HG03342 (cell line): ENCODE results near the gene C1orf56.
A peak's percentile ranks its signal among the peaks of the same experiment; 100 is the strongest.
"Not testable (repeated sequence)": the region's sequence is repeated elsewhere in the genome, so short reads cannot be mapped to it uniquely, and the experiment has no call there.

Source experiments
- ATAC-seq: cut with Tn5 transposase; IDR thresholded peaks from one replicate; pipeline ENCODE4 v1.9.1; 2021; ENCODE audit warnings: mild to moderate bottlenecking, moderate library complexity; ENCODE audit not compliant: unreplicated experiment

The C1orf56 gene

DNA sequence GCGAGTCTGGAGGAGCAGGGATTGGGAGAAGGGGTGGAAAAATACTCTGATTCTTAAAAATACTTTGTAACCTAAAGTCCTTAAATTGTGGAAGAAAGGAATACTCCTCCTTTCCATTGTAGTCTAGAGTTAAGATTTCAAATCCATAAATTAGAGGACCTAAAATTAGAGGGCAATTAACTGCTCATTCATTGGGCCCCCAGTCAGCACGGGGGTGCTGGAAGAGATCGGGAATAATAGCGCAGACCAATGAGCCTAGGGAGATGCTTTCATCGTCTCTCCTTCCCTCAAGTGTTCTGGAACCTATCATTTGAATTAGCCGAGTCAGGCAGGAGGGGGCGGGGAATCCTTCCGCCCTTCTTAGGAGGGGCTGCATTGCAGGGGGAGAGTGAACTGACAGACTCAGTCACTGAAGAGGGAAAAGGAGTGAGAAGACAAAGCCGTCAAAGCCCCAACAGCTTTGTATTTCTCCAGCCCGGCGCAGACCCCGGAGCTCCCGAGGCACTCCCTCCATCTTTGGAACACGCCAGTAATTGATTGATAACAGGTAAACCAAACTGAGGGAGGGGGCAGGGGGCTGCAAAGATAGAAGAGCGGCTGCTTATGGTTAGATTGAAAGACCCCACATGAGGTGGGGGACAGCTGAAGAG lies 12.6 kb downstream of the C1orf56 start, which contains the start of gene MLLT11:
Gene MLLT11, plus strand, starts transcription at position 391 of the 650 bp plus-strand sequence. CDS start 6,828 bp downstream, outside the sequence.
- no peak for ATAC-seq

DNA sequence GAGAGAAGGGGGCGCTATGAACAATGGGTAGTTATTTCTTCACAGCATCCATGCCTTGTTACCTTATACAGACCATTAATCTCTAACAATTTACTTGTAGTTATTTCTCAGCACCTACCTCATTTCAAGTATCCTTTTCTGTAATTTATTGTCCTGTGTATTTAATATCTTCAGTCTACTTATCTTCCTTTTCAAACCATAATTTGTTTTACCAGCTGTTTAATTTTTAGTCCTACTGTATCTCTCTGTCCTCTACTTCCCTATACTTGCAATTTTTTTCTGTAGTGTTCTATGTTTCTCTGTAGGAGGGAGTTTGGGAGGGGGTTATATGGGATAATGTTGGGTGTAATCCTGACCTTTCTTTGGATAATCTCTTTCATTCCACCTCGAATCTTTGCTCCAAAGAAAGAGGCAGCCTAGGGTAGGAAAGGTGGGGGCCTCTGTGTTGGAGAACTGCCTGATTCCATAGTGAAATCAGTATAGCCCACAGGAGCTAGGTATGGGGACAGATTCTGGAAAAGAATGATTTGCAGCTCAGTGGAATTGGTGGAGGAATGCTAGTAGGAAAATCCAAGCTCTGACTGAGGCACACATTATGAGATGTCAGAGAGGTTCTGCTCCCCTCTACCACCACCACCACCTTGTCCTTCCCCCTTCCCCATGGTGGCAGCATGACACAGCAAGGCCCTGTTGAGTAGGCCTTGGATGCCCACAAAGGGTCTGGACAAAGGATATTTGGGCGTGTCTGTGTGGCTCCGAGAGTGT lies 13.3 kb downstream of the C1orf56 start:
- no peak for ATAC-seq

- no peak for ATAC-seq
Observed at GRCh38 chr1:151061704-151062103, 14.2 kb downstream of the C1orf56 start.

DNA sequence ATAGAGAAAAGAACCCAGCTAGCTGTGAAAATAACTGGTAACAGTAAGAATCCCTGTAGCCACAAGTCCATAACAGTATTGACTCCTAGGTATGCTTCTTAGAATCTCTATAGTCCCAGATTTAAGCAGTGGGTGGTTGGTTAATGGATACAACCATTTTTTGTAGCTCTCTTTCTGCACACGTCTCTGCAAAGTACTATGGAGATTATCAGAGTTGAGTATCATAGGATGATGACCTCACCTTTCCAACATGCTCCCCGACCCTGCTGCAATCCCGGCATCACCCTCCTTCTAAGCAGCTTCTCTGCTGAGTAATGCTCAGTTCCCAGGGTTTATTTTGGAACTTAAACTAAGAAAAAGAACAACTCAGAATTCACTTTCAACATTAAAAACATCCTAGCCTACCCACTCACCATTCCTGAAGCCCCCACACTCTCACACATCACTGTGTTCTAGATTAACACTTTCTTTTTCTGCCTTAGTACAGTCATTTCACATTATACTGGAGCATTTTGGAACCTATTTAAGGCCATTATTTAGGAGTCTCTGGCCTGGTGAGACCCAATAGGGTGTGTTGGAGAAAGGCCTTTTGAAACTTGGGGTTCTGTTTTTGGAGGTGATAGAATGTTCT lies 15.3 kb downstream of the C1orf56 start:
- ATAC-seq = no peak

- ATAC-seq = no peak
Observed at GRCh38 chr1:151065089-151065645, 17.6 kb downstream of the C1orf56 start.

GRCh38 chr1:151067185-151067584 lies 19.6 kb downstream of the C1orf56 start:
- no peak for ATAC-seq

DNA sequence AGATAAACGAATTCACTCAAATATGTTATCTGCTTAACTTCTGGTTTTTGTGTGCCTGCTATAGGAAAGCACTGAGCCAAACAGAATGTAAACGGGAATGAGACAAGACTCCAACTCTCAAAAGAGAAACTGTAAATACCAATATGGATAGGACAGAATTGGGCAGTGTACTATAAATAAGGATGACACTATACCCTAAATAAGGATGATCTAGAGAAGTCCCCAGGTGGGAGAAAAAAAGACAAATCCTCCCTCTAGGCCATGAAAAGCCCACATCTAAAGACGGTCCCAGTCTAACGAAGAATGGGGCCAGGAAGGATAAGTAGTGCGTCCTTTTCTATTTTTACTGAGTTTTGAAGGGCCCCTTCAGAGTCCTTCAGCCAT lies 21.5 kb downstream of the C1orf56 start:
- ATAC-seq = no peak

- ATAC-seq = peak; percentile 77
Observed at GRCh38 chr1:151070474-151071276, 23.1 kb downstream of the C1orf56 start, which contains the start of gene GABPB2. GABPB2 (plus strand) TSS chr1:151070761; CDS start chr1:151088190, 17,429 bp downstream.

- no peak for ATAC-seq
Observed at GRCh38 chr1:151072224-151072623, 24.7 kb downstream of the C1orf56 start.

DNA sequence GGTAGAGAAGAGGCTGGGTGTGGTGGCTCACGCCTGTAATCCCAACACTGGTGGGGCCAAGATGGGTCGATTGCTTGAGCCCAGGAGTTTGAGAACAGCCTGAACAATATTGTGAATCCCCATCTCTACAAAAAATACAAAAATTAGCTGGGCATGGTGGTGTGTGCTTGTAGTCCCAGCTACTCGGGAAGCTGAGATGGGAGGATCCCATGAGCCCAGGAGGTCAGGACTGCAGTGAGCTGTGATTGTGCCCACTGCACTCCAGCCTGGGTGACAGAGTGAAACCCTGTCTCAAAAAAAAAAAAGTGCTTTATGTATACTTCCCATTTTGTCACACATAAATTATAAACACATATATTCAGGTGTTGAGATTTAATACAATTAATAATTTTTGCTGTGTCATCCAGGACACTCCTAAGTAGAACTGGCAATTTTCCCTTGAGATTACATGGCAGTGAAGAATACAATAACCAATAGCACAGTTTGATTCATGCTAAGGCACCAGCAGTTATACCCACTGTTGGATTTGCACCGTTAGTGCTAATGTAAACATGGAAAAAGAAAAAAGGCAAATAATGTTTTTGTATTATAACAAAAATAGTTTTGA lies 38.5 kb downstream of the C1orf56 start:
- ATAC-seq = no peak

GRCh38 chr1:151097426-151097825 lies 49.9 kb downstream of the C1orf56 start:
- ATAC-seq = not testable (repeated sequence)

DNA sequence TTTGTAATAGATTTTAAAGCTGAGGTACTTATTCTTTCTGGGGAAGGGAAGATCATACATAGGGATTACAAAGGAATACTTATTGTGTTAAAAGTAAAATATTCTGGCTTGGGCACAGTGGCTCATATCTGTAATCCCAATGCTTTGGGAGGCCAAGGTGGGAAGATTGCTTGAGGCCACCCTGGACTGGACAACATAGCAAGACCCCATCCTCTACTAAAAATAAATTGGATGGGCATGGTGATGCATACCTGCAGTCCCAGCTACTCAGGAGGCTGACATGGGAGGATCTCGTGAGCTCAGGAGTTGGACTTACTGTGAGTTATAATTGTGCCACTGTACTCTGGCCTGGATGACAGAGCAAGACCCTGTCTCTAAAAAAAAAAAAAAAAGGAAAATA lies 50.6 kb downstream of the C1orf56 start:
- no peak for ATAC-seq
